HepG2 (cell line): ENCODE results near the gene PPP2R5B. TPM values are rescaled to one million over a fixed set of nuclear protein-coding genes. Genes with fewer than 3 reads are reported as not detected.

Source experiments
- ASH2L ChIP-seq: fragments of 300-600, 200-600 bp; sonication (generic); IDR thresholded peaks from 2 replicates; pipeline ENCODE4 v1.7.0; 2017; ENCODE audit warnings: low read depth, mild to moderate bottlenecking, moderate library complexity, mixed read lengths, low read length; ENCODE audit not compliant: insufficient read length
- BATF2 ChIP-seq: sonication (generic); formaldehyde crosslinking; IDR thresholded peaks from 2 replicates; pipeline ENCODE4 v1.8.0; 2022; ENCODE audit warnings: mild to moderate bottlenecking, missing genetic modification reagents, moderate library complexity
- BRD4 ChIP-seq: sonication (generic); formaldehyde crosslinking; IDR thresholded peaks from 2 replicates; pipeline ENCODE4 v1.4.0; 2020; ENCODE audit warnings: missing genetic modification reagents
- CEBPZ ChIP-seq: IDR thresholded peaks from 2 replicates; pipeline ENCODE4 v1.6.1; 2012; ENCODE audit warnings: low read length, improper control_type of control experiment
- IRF9 ChIP-seq: sonication (generic); formaldehyde crosslinking; IDR thresholded peaks from 2 replicates; pipeline ENCODE4 v1.8.0; 2022; ENCODE audit warnings: missing genetic modification reagents, mild to moderate bottlenecking, borderline replicate concordance
- MZF1 ChIP-seq: sonication (generic); formaldehyde crosslinking; IDR thresholded peaks from 2 replicates; pipeline ENCODE4 v1.8.1; 2023; ENCODE audit warnings: mild to moderate bottlenecking, missing genetic modification reagents, borderline replicate concordance
- ONECUT2 ChIP-seq: sonication (generic); formaldehyde crosslinking; IDR thresholded peaks from 2 replicates; pipeline ENCODE4 v1.4.0; 2020; ENCODE audit warnings: missing genetic modification reagents
- RERE ChIP-seq: IDR thresholded peaks from 2 replicates; pipeline ENCODE4 v1.6.1; 2016; ENCODE audit warnings: low read depth, missing genetic modification reagents, missing compliant biosample characterization
- RNF2 ChIP-seq: fragments of 450-650 bp; conservative IDR thresholded peaks from 2 replicates; pipeline ENCODE4 v1.6.1; 2016; ENCODE audit warnings: low read depth
- WIZ ChIP-seq: sonication (generic); formaldehyde crosslinking; IDR thresholded peaks from 2 replicates; pipeline ENCODE4 v1.5.1; 2020; ENCODE audit warnings: mild to moderate bottlenecking, missing genetic modification reagents
- ZNF275 ChIP-seq: sonication (generic); formaldehyde crosslinking; IDR thresholded peaks from 2 replicates; pipeline ENCODE4 v1.8.0; 2022; ENCODE audit warnings: missing genetic modification reagents, mild to moderate bottlenecking, inconsistent platforms, borderline replicate concordance
- ZNF773 ChIP-seq: sonication (generic); formaldehyde crosslinking; IDR thresholded peaks from 2 replicates; pipeline ENCODE4 v1.4.0; 2020; ENCODE audit warnings: missing genetic modification reagents, borderline replicate concordance
- ZNF776 ChIP-seq: sonication (generic); formaldehyde crosslinking; IDR thresholded peaks from 2 replicates; pipeline ENCODE4 v1.4.0; 2020; ENCODE audit warnings: mild to moderate bottlenecking, missing genetic modification reagents
- ZSCAN9 ChIP-seq: IDR thresholded peaks from 2 replicates; pipeline ENCODE4 v1.6.1; 2016; ENCODE audit warnings: borderline replicate concordance
- polyA plus RNA-seq, 8 experiments: library from polyadenylated mRNA; depleted of rRNA in 3 of 8; stranded (reverse) in 7 of 8; unstranded in 1 of 8; fragments of >200 nt; fragmentation: Illumina TruSeq in 4 of 8; extraction: Trizol in 4 of 8; gene quantifications; 2 replicates each; pipeline versions ENCODE4 v1.2.1 to v1.2.3, GENCODE V29; 2011 to 2016; ENCODE audit warnings: low read depth in 4 of 8, missing spikeins in 1 of 8, mixed read lengths in 1 of 8; ENCODE audit not compliant: insufficient read depth in 1 of 8
- total RNA-seq, 5 experiments: library from RNA; depleted of rRNA; stranded (reverse); fragments of >200 nt; fragmentation: Illumina TruSeq; extraction: Trizol; gene quantifications; 2 replicates each; pipeline ENCODE4 v1.2.3, GENCODE V29; 2016; ENCODE audit warnings: low read depth in 1 of 5

Gene PPP2R5B
- total and polyA plus RNA-seq, 2 of the 13 experiments (the other 11 are each of a cell fraction or from before 2014, with no cell fraction given), result 2.3 to 8.3 TPM

- no peak for TF ChIP-seq BATF2
- no peak for TF ChIP-seq ONECUT2 (CRISPR knock-in tag)
- TF ChIP-seq ZNF776, result no peak
- TF ChIP-seq BRD4, result no peak
- TF ChIP-seq ZNF773 (CRISPR knock-in tag), result no peak
- no peak for TF ChIP-seq ZNF275
- no peak for TF ChIP-seq ZSCAN9 (CRISPR knock-in tag)
- TF ChIP-seq RNF2, result no peak
- no peak for TF ChIP-seq MZF1 (CRISPR knock-in tag)
- TF ChIP-seq ASH2L, result peak; percentile 46
- 0 out of 2 replicates have a peak, but pooled peaks have one; percentile 36 for TF ChIP-seq IRF9 (CRISPR knock-in tag)
- no peak for TF ChIP-seq CEBPZ
- TF ChIP-seq RERE (CRISPR knock-in tag), result no peak
- no peak for TF ChIP-seq WIZ
Measured at GRCh38 chr11:64923944-64924909, at the start of gene PPP2R5B (continued).
